IPS-NIHi7 (cell line): ENCODE results near the gene KISS1.

Source experiments
- DNase-seq: peaks from one replicate; pipeline ENCODE4 v3.0.0; 2012; ENCODE audit warnings: mixed read lengths; ENCODE audit errors: extremely low spot score

Gene KISS1

DNA sequence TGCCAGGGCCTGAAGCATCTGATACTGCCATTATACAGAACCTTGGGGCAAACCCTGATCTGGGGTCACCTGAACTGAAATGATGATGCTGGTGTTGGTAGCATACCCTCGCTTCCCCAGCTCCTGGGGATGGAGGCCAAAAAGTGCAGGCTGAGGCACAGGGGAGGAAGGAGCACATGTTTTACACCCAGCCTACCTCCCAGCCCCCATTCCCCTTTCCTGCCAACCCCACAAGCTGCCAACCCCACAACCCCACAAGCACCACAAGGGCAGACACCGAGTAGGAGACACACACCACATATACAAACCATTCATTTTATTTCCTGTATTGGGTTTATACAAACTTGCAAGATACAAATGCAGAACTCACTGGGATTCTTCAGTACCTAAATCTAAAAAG lies 22.3 kb upstream of the KISS1 start:
- no peak for DNase-seq

GRCh38 chr1:204217648-204218000 lies 21.3 kb upstream of the KISS1 start:
- DNase-seq = no peak

DNA sequence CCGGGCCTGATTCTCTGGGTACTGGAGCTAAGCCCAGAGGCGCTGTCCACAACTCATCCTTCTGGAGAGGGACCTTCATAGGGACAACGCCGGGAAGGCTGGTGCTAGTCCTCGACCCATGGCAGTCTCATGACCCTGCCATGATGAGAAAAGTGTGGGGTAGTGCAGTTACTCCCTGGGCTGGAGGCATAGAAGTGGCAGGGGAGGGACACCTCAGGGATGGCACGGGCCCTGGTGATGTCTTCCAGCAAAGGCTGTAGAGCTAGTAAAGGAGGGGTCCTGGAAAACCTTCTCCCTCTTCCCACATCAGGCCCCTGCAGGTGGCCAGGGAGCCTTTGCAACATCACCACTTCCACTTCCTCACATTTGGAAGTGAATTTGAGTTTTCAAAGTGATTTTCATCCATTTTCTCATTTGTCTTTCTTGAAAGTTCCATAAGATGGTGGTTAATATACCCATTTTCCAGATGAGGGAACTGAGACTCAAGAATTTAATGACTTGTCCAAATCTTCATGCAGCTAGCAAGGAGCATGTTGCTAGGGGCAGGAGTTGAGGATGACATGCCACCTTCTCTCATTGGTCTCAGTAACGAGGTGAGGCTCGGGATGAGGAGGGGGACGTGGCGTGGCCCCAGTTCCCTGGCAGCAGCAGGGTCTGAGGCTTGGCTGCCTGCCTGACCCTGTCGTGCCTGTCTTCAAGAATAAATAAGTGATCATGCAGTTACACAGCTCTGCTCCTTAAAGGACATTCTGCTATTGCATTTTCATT lies 20.8 kb upstream of the KISS1 start:
- no peak for DNase-seq

- DNase-seq = no peak
Observed at GRCh38 chr1:204216236-204216635, 19.9 kb upstream of the KISS1 start.

DNA sequence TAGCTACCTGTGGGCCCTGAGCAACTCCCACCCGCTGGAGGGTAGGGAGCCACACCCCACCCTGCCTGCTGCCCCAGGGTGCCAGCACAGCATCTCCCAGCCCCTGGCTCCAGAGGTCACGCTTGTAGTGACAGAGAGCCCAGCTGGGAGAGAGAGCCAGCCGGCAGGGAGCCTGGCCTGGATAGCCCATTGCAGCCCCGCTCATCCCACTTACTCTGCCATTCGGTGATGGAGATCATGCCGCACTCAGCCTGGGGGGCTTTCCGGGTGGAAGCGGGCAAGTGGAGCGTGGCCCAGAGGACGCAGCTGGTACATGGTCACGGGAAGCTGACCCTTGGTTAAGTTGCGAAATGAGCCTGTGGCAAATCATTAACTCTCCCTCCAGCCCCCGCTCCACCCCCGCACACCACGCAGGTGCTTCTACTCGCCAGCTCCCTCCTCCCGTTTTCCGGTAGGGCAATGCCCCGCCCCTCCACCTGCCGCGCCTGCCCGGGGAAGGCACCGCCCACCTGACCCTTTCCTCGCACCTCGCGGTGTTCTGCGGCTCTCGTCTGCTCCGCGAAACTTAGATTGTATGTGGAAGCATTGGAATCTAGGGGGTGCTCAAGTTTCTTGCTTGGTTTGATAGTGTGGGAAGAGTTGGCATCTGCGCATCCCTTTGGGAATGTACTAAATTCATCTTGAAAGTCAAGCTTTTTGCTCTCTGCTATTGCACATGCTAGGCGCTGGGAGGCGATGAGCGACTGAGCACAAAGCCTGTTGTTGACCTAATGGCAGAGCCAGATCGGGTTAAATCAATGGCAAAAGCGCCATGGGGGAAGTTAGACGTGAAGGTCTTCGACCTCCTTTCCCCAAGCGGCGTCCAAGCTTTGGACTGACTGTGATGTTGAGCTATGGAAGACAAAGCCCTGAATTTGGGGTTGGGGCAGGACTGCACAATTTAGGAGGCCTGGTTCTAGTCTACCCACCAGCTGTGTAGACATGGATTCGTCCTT lies 17.7 kb upstream of the KISS1 start, which contains the start of gene GOLT1A:
Gene GOLT1A (minus strand): TSS at position 321 of the 995 bp plus-strand sequence. CDS start 82 bp downstream, at position 239.
- DNase-seq = peak; percentile 92

- no peak for DNase-seq
Observed at GRCh38 chr1:204212715-204213114, 16.4 kb upstream of the KISS1 start.

- DNase-seq = no peak
Observed at GRCh38 chr1:204211046-204211445, 14.8 kb upstream of the KISS1 start.

- DNase-seq = peak; percentile 94
Observed at GRCh38 chr1:204207136-204207616, 10.9 kb upstream of the KISS1 start.

GRCh38 chr1:204206121-204206520 lies 9.8 kb upstream of the KISS1 start:
- no peak for DNase-seq

- DNase-seq = no peak
Observed at GRCh38 chr1:204205486-204205885, 9.2 kb upstream of the KISS1 start.

GRCh38 chr1:204204944-204205343 lies 8.7 kb upstream of the KISS1 start:
- DNase-seq = no peak

DNA sequence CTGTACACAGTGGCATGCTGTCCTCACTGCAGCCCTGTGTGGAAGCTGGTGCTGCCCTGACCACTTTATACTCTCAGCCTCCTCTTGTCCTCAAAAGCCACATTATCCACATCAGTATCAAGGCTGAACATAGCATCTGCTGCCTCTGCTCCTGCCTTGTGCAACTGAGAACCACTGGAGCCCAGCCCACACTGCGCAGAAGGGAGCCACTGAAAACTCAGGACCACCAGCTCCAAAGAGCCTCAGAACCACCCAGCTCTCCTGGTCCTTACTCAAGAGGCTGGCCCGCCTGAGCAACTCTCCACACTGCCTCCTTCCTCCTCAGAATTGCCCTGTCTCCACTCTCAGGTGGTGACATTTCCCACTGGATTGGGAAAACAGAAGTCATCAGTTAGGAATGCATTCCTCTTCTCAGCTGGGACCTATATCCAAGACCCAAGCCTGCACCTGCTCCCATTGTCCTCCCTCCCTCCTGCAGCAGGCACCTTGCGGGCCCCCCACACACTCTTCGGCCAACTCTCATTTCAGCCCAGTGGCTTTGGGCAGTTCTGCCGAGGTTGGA lies 7.0 kb upstream of the KISS1 start:
- DNase-seq = no peak

- no peak for DNase-seq
Observed at GRCh38 chr1:204202481-204202880, 6.2 kb upstream of the KISS1 start.

DNA sequence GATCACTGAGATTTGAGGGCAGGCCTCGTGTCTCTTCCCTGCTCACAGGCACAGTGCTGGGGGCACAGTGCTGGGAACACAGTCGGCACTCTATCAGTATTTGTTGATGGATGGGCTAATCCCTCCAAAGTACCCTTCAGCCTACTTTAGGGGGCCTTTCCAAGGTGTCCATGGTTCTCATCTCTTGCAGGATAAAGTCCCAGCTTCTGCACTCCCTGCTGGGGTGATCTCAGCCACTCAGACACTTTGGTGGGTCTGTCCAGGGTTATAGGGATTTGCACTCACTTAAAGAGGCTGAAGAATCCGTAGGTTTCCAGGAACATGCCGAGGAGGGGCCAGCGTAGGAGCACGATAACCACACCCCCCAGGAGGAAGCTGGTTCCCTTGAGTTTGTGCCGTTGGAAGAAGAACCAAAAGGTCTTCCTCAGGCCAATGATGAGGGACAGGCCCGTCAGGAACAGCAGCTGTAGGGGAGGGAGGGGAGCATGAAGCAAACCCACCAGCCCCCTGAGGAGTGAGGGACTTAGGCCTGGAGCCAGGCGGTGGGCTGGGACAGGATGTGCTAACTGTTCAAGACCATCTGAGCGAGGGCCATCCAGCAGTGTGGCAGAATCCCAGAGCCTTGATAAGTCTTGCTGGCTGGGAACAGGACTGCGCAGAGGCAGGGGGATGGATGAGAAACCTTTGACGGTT lies 5.2 kb upstream of the KISS1 start:
- no peak for DNase-seq

DNA sequence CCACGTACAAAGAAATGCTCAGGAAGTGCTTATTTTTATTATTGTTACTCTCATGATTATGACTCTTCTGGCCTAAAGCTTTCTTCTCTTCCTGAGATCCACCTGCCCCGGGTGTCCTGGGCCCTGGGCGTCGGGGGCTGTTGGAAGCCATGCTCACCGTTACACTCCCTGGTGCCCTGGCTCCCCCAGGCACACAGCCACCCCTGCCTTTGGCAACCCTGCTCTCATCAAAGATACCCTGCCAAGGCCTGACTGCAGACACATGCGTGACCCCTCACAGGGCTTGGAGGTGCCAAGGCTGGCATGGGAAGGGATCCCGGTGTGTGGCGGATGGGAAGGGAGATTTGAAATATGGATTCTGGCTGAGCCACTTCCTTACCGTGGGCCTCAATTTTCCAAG lies 3.3 kb upstream of the KISS1 start:
- DNase-seq = no peak

DNA sequence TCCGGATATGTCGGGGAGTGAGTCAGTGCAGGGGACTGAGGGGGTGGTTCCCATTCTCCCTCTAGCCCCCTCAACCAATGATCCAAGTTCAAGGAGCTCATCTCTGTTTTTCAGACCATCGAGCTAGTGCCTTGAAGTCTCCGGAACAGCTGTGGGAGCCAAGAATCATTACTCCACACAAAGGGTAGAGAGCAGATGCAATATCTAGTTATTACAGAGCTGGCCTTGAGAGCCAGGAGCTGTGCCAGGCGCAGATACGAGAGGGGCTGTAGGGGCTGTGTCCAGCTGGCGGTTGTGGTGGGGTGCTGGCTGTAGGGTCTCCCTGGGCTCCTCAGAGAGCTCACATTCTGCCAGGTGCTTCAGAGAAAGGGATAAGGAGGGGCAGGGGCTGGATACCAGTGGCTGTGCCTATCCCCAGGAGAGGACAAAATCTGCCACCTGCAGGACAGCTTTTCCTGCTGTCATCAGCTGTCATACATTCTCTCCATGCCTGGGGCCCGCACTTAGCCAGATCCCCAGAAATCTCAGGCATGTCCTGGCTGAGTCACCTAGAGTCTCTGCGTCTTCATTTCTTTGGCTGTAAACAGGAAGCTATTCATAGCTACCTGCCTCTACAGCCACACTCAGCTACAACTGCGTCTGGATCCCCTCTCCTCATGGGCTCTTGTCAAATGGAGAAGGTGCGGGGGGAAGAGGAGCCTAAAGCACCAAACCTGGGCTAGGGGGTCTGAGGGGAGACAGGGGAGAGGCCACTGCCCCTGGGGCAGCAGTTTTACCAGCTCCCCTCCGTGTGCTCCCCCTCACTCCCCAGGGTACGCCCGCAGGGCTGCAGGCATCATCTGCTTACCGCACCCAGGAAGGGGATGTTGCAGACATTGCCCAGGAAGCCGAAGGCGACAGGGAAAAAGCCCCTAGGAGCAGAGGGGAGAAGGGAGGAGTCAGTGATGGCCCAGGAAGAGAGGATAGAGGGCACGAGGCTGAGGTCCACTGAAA lies 2.4 kb upstream of the KISS1 start:
- peak; percentile 65 for DNase-seq

DNA sequence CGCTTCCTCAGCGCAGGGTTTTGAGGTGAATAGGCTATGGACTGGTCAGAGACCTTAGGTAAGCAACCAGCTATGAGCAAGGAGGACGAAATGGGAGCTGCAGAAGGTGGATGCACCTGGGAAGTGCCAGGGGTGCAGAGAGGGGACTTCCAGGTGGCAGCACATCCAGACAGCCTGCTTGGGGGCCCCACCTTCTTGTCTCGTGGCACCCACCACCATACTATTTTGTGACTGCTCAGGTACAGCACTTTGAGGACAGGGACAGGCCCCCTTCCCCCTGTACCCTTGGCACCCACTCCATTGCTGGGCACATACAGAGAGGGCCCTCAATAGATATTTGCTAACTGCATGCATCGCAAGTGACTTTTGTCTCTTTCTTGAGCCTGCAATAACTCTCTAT lies 777 bp upstream of the KISS1 start:
- DNase-seq = no peak

GRCh38 chr1:204194771-204195170 lies 1.5 kb downstream of the KISS1 start:
- no peak for DNase-seq

DNA sequence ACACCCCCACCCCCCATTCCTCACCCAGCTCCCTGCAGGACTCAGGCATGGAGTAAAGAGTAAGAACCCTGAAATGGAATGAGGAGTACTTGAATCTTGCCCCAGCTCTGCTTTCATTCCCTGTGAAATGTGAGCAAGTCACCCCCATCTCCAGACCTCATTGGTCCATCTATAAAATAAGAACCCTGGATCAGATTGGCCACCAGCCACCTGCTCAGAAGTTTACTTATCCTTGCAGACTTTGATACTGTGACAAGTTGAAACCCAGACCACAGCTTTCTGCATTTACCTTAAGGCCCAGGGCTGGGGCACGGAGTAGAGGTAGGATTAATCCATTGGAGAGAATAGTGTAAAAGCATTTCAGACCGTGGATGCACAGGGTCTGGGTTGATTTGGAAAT lies 2.2 kb downstream of the KISS1 start:
- no peak for DNase-seq

GRCh38 chr1:204192589-204193352 lies 3.5 kb downstream of the KISS1 start:
- DNase-seq = no peak
